ENCODE measurements around the gene CFAP70.

DNA sequence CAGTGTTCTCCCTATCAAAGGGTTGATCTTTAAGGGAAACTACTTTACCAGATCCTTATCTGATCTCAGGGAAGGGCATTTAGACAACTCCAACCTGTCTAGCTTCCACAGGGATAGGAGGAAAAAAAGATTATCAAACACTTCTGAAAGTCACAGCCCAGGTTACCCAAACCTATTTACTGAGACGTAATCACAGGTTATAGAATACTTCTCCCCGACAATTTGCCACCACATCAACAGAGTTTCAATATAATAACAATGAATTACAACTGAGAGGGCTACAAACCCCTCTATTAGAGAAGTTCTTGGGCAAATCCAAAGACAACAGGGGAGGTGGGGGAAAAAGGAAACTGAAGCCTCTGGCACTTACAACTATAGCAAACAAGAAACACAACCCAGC, 26.3 kb downstream of the CFAP70 start:
- TF ChIP-seq POLR2AphosphoS5 (IDR thresholded peaks at IDR 0.05), result no peak
- TF ChIP-seq, protein P1, sequence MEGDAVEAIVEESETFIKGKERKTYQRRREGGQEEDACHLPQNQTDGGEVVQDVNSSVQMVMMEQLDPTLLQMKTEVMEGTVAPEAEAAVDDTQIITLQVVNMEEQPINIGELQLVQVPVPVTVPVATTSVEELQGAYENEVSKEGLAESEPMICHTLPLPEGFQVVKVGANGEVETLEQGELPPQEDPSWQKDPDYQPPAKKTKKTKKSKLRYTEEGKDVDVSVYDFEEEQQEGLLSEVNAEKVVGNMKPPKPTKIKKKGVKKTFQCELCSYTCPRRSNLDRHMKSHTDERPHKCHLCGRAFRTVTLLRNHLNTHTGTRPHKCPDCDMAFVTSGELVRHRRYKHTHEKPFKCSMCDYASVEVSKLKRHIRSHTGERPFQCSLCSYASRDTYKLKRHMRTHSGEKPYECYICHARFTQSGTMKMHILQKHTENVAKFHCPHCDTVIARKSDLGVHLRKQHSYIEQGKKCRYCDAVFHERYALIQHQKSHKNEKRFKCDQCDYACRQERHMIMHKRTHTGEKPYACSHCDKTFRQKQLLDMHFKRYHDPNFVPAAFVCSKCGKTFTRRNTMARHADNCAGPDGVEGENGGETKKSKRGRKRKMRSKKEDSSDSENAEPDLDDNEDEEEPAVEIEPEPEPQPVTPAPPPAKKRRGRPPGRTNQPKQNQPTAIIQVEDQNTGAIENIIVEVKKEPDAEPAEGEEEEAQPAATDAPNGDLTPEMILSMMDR (IDR thresholded peaks at IDR 0.05), result no peak
- TF ChIP-seq EP300 (IDR thresholded peaks at IDR 0.05), result no peak
